Measurements from ENCODE around the gene AKNA. TPM values are rescaled to one million over a fixed set of nuclear protein-coding genes. Genes with fewer than 3 reads are reported as not detected.

AKNA gene
- total RNA-seq, 1 experiment from 2014 or later, result 29.3 TPM

GRCh38 chr9:114373960-114374730, 13.6 kb downstream of the AKNA start:
- no peak for ATAC-seq
- peaks cover 66% of the 10 kb centered on the region for H3K4me1 Mint-ChIP-seq
- peaks cover 18% of the 10 kb centered on the region for H3K36me3 Mint-ChIP-seq
- H3K27ac Mint-ChIP-seq, result no peak overlapping the region
- H3K27me3 Mint-ChIP-seq (ENCODE audit: low read depth), result no peaks in the 10 kb centered on the region; the same call in 1 of the 2 replicates
- no peak overlapping the region for H3K4me3 Mint-ChIP-seq
- no peak for TF ChIP-seq ZNF423 (CRISPR knock-in tag; IDR thresholded peaks at IDR 0.05)
- TF ChIP-seq TEAD1 (CRISPR knock-in tag; IDR thresholded peaks at IDR 0.05), result no peak
- TF ChIP-seq ZNF425 (CRISPR knock-in tag; conservative IDR thresholded peaks at IDR 0.05), result no peak
- TF ChIP-seq NFYB (CRISPR knock-in tag; conservative IDR thresholded peaks at IDR 0.05; ENCODE audit: low read depth), result no peak
- TF ChIP-seq HMGA2 (CRISPR knock-in tag; IDR thresholded peaks at IDR 0.05), result no peak
- TF ChIP-seq CDX4 (CRISPR knock-in tag; IDR thresholded peaks at IDR 0.05; ENCODE audit: borderline replicate concordance), result no peak
- no peak for TF ChIP-seq FOXJ3 (CRISPR knock-in tag; IDR thresholded peaks at IDR 0.05; ENCODE audit: borderline replicate concordance)
- TF ChIP-seq, protein P1, sequence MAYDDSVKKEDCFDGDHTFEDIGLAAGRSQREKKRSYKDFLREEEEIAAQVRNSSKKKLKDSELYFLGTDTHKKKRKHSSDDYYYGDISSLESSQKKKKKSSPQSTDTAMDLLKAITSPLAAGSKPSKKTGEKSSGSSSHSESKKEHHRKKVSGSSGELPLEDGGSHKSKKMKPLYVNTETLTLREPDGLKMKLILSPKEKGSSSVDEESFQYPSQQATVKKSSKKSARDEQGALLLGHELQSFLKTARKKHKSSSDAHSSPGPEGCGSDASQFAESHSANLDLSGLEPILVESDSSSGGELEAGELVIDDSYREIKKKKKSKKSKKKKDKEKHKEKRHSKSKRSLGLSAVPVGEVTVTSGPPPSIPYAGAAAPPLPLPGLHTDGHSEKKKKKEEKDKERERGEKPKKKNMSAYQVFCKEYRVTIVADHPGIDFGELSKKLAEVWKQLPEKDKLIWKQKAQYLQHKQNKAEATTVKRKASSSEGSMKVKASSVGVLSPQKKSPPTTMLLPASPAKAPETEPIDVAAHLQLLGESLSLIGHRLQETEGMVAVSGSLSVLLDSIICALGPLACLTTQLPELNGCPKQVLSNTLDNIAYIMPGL (CRISPR knock-in tag; IDR thresholded peaks at IDR 0.05), result no peak
- TF ChIP-seq PREB (CRISPR knock-in tag; IDR thresholded peaks at IDR 0.05; ENCODE audit: borderline replicate concordance), result no peak
- no peak for TF ChIP-seq ZNF263 (CRISPR knock-in tag; IDR thresholded peaks at IDR 0.05; ENCODE audit: low read depth)
- TF ChIP-seq RORB (CRISPR knock-in tag; IDR thresholded peaks at IDR 0.05), result no peak
- TF ChIP-seq, protein P2, sequence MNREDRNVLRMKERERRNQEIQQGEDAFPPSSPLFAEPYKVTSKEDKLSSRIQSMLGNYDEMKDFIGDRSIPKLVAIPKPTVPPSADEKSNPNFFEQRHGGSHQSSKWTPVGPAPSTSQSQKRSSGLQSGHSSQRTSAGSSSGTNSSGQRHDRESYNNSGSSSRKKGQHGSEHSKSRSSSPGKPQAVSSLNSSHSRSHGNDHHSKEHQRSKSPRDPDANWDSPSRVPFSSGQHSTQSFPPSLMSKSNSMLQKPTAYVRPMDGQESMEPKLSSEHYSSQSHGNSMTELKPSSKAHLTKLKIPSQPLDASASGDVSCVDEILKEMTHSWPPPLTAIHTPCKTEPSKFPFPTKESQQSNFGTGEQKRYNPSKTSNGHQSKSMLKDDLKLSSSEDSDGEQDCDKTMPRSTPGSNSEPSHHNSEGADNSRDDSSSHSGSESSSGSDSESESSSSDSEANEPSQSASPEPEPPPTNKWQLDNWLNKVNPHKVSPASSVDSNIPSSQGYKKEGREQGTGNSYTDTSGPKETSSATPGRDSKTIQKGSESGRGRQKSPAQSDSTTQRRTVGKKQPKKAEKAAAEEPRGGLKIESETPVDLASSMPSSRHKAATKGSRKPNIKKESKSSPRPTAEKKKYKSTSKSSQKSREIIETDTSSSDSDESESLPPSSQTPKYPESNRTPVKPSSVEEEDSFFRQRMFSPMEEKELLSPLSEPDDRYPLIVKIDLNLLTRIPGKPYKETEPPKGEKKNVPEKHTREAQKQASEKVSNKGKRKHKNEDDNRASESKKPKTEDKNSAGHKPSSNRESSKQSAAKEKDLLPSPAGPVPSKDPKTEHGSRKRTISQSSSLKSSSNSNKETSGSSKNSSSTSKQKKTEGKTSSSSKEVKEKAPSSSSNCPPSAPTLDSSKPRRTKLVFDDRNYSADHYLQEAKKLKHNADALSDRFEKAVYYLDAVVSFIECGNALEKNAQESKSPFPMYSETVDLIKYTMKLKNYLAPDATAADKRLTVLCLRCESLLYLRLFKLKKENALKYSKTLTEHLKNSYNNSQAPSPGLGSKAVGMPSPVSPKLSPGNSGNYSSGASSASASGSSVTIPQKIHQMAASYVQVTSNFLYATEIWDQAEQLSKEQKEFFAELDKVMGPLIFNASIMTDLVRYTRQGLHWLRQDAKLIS (CRISPR knock-in tag; IDR thresholded peaks at IDR 0.05; ENCODE audit: borderline replicate concordance), result no peak
- TF ChIP-seq NR3C1 (CRISPR knock-in tag; conservative IDR thresholded peaks at IDR 0.05; ENCODE audit: low read depth), result no peak
- no peak for TF ChIP-seq ZNF671 (CRISPR knock-in tag; IDR thresholded peaks at IDR 0.05)
- no peak for TF ChIP-seq ESRRA (CRISPR knock-in tag; IDR thresholded peaks at IDR 0.05; ENCODE audit: borderline replicate concordance)
- TF ChIP-seq ZBTB21 (CRISPR knock-in tag; IDR thresholded peaks at IDR 0.05; ENCODE audit: borderline replicate concordance), result no peak
- TF ChIP-seq ZNF396 (CRISPR knock-in tag; IDR thresholded peaks at IDR 0.05; ENCODE audit: borderline replicate concordance), result no peak
- TF ChIP-seq TCF7 (CRISPR knock-in tag; IDR thresholded peaks at IDR 0.05; ENCODE audit: low read depth), result no peak
- no peak for TF ChIP-seq MXD4 (CRISPR knock-in tag; IDR thresholded peaks at IDR 0.05; ENCODE audit: borderline replicate concordance)
- no peak for TF ChIP-seq SMAD3 (CRISPR knock-in tag; IDR thresholded peaks at IDR 0.05; ENCODE audit: borderline replicate concordance)
- DNase-seq (ENCODE audit: low spot score), result no peak
- ChIA-PET CTCF (interaction anchor here (1.0 kb wide), 1 partner anchor 9 kb away, joined by 3 read pairs; no protein-coding TSS in a partner anchor), POLR2A (interaction anchor here (0.6 to 1.0 kb wide), 2 partner anchors 22 to 1888 kb away, joined by 3 read pairs; partner anchors contain the start of gene KIAA1958)
- no peaks in the 10 kb centered on the region for H3K9me3 Mint-ChIP-seq
